Activated CD8-positive, alpha-beta memory T cell treated with anti-CD3 and anti-CD28 coated beads, Interleukin-2, amount 50 U/mL, for 1 hour (primary cell): ENCODE data around the gene GCG.
A peak's percentile ranks its signal among the peaks of the same experiment; 100 is the strongest.

ENCODE experiments used
- DNase-seq: peaks from one replicate; pipeline ENCODE4 v3.0.0-alpha.2; 2020; ENCODE audit errors: extremely low read depth

GCG gene

GRCh38 chr2:162152147-162152546 lies at the start of gene GCG:
GCG (minus strand) TSS chr2:162152247; CDS start chr2:162149178, 3,069 bp downstream.
- no peak for DNase-seq

- no peak for DNase-seq
Measured at GRCh38 chr2:162200636-162201035, 48.6 kb upstream of the GCG start.

- no peak for DNase-seq
Measured at GRCh38 chr2:162199913-162200312, 47.9 kb upstream of the GCG start.

GRCh38 chr2:162198239-162198638 lies 46.2 kb upstream of the GCG start:
- DNase-seq, result no peak

- DNase-seq, result no peak
Measured at GRCh38 chr2:162197069-162197825, 45.2 kb upstream of the GCG start.

GRCh38 chr2:162196638-162197037 lies 44.6 kb upstream of the GCG start:
- DNase-seq, result no peak

GRCh38 chr2:162188451-162188850 lies 36.4 kb upstream of the GCG start:
- DNase-seq, result no peak

- no peak for DNase-seq
Measured at GRCh38 chr2:162185541-162186232, 33.6 kb upstream of the GCG start.

- no peak for DNase-seq
Measured at GRCh38 chr2:162184821-162185450, 32.9 kb upstream of the GCG start.

GRCh38 chr2:162184359-162184758 lies 32.3 kb upstream of the GCG start:
- DNase-seq, result no peak

GRCh38 chr2:162182395-162182794 lies 30.3 kb upstream of the GCG start:
- DNase-seq, result no peak

- DNase-seq, result no peak
Measured at GRCh38 chr2:162177301-162177700, 25.3 kb upstream of the GCG start.

- no peak for DNase-seq
Measured at GRCh38 chr2:162175714-162176113, 23.7 kb upstream of the GCG start.

GRCh38 chr2:162174746-162175145 lies 22.7 kb upstream of the GCG start:
- no peak for DNase-seq

GRCh38 chr2:162172802-162173370 lies 20.8 kb upstream of the GCG start:
- DNase-seq, result no peak

GRCh38 chr2:162166745-162167144 lies 14.7 kb upstream of the GCG start:
- DNase-seq, result no peak

GRCh38 chr2:162166174-162166573 lies 14.1 kb upstream of the GCG start:
- DNase-seq, result no peak

- no peak for DNase-seq
Measured at GRCh38 chr2:162164802-162165201, 12.8 kb upstream of the GCG start.

- no peak for DNase-seq
Measured at GRCh38 chr2:162159446-162159845, 7.4 kb upstream of the GCG start.

- DNase-seq, result no peak
Measured at GRCh38 chr2:162156149-162156548, 4.1 kb upstream of the GCG start.

- DNase-seq, result no peak
Measured at GRCh38 chr2:162155093-162155492, 3.0 kb upstream of the GCG start.

- DNase-seq, result peak; percentile 13
Measured at GRCh38 chr2:162153608-162154224, 1.7 kb upstream of the GCG start.
